Skeletal muscle tissue (tissue), 4 donors: Measurements from ENCODE around the gene COLEC12. TPM values are rescaled to one million over a fixed set of nuclear protein-coding genes. Genes with fewer than 3 reads are reported as not detected.
"Not testable (repeated sequence)": the region's sequence is repeated elsewhere in the genome, so short reads cannot be mapped to it uniquely, and the experiment has no call there.

ENCODE experiments used
- H3K27ac ChIP-seq: one replicate; pipeline ENCODE4 v1.7.0; 2013; ENCODE audit warnings: mild to moderate bottlenecking, low read depth, low read length, inconsistent platforms
- H3K27me3 ChIP-seq, 3 donors: one replicate each; pipeline ENCODE4 v1.7.0; 2013; ENCODE audit warnings: low read length in 3 of 3; ENCODE audit not compliant: control insufficient read depth in 3 of 3, insufficient read depth in 3 of 3
- H3K36me3 ChIP-seq, 3 donors: one replicate each; pipeline ENCODE4 v1.7.0; 2013; ENCODE audit warnings: low read length in 3 of 3; ENCODE audit not compliant: control insufficient read depth in 3 of 3, insufficient read depth in 3 of 3
- H3K4me1 ChIP-seq, 3 donors: one replicate each; pipeline ENCODE4 v1.7.0; 2013; ENCODE audit warnings: low read length in 3 of 3, mild to moderate bottlenecking in 3 of 3; ENCODE audit not compliant: control insufficient read depth in 3 of 3, insufficient read depth in 3 of 3
- H3K4me3 ChIP-seq, 3 donors: one replicate each; pipeline ENCODE4 v1.7.0; 2013; ENCODE audit warnings: low read length in 3 of 3
- H3K9ac ChIP-seq, 3 donors: one replicate each; pipeline ENCODE4 v1.7.0; 2013; ENCODE audit warnings: low read length in 3 of 3, mild to moderate bottlenecking in 3 of 3, moderate library complexity in 2 of 3, low read depth in 1 of 3
- H3K9me3 ChIP-seq, 3 donors: one replicate each; pipeline ENCODE4 v1.7.0; 2013; ENCODE audit warnings: low read length in 3 of 3; ENCODE audit not compliant: control insufficient read depth in 3 of 3
- total RNA-seq: library from RNA; depleted of rRNA; stranded (reverse); fragments of >200 nt; gene quantifications from one replicate; pipeline ENCODE4 v1.2.3, GENCODE V29; 2014
- donor health status: Osteomylitis.

COLEC12 gene
- total RNA-seq, 1 donor from 2014 or later, result 39.1 TPM

GRCh38 chr18:289970-290369 is 210.5 kb downstream of the COLEC12 start:
- not testable (repeated sequence) for H3K9me3 ChIP-seq, H3K27me3 ChIP-seq, H3K4me3 ChIP-seq, H3K27ac ChIP-seq, H3K9ac ChIP-seq, H3K36me3 ChIP-seq, H3K4me1 ChIP-seq

GRCh38 chr18:289026-289425 is 211.5 kb downstream of the COLEC12 start:
- no peak overlapping the region for H3K4me3 ChIP-seq

GRCh38 chr18:286515-287310 is 213.8 kb downstream of the COLEC12 start:
- Histone ChIP-seq H3K27ac (no peak overlapping the region), H3K36me3 (no peaks in the 10 kb centered on the region), H3K9me3 (no peaks in the 10 kb centered on the region), H3K4me1 (no peaks in the 10 kb centered on the region), H3K27me3 (peaks cover 0 to 3% (median 0%) of the 10 kb centered on the region in 3 donors), H3K4me3 (no peak overlapping the region), H3K9ac (no peak overlapping the region)

More at GRCh38 chr18:289026-289425, 211.5 kb downstream of the COLEC12 start:
- Histone ChIP-seq H3K36me3 (no peaks in the 10 kb centered on the region), H3K27me3 (peaks cover 0 to 3% (median 0%) of the 10 kb centered on the region in 3 donors), H3K4me1 (no peaks in the 10 kb centered on the region), H3K27ac (no peak overlapping the region), H3K9ac (no peak overlapping the region), H3K9me3 (no peaks in the 10 kb centered on the region)

- H3K9me3 ChIP-seq, result no peaks in the 10 kb centered on the region
- H3K27ac ChIP-seq, result no peak overlapping the region
Measured at GRCh38 chr18:285817-286216, 214.7 kb downstream of the COLEC12 start.

GRCh38 chr18:275486-275885 is 225.0 kb downstream of the COLEC12 start:
- no peak overlapping the region for H3K9ac ChIP-seq
- no peaks in the 10 kb centered on the region for H3K4me1 ChIP-seq
- H3K36me3 ChIP-seq, result no peaks in the 10 kb centered on the region
- no peak overlapping the region for H3K4me3 ChIP-seq
- peaks cover 0 to 3% (median 0%) of the 10 kb centered on the region in 3 donors for H3K9me3 ChIP-seq
- H3K27me3 ChIP-seq, result no peaks in the 10 kb centered on the region
- no peak overlapping the region for H3K27ac ChIP-seq

More at GRCh38 chr18:285817-286216, 214.7 kb downstream of the COLEC12 start:
- Histone ChIP-seq H3K36me3 (no peaks in the 10 kb centered on the region), H3K9ac (no peak overlapping the region), H3K4me3 (no peak overlapping the region), H3K27me3 (peaks cover 0 to 3% (median 0%) of the 10 kb centered on the region in 3 donors), H3K4me1 (no peaks in the 10 kb centered on the region)

GRCh38 chr18:274313-274712 is 226.2 kb downstream of the COLEC12 start:
- H3K27ac ChIP-seq, result no peak overlapping the region
- H3K27me3 ChIP-seq, result no peaks in the 10 kb centered on the region

GRCh38 chr18:273525-273924 is 227.0 kb downstream of the COLEC12 start:
- Histone ChIP-seq H3K36me3 (no peaks in the 10 kb centered on the region), H3K4me3 (no peak overlapping the region), H3K27me3 (no peaks in the 10 kb centered on the region), H3K4me1 (peaks cover 5 to 8% (median 6%) of the 10 kb centered on the region in 3 donors), H3K27ac (no peak overlapping the region), H3K9ac (no peak overlapping the region), H3K9me3 (peaks cover 0 to 2% (median 0%) of the 10 kb centered on the region in 3 donors)

More at GRCh38 chr18:274313-274712, 226.2 kb downstream of the COLEC12 start:
- H3K4me1 ChIP-seq, result peaks cover 0 to under 1% (median 0%) of the 10 kb centered on the region in 3 donors
- no peak overlapping the region for H3K4me3 ChIP-seq
- no peak overlapping the region for H3K9ac ChIP-seq
- peaks cover 0 to 3% (median 0%) of the 10 kb centered on the region in 3 donors for H3K9me3 ChIP-seq
- no peaks in the 10 kb centered on the region for H3K36me3 ChIP-seq

- no peak overlapping the region for H3K4me3 ChIP-seq
- H3K9me3 ChIP-seq, result no peaks in the 10 kb centered on the region
- no peaks in the 10 kb centered on the region for H3K27me3 ChIP-seq
- peaks cover 5 to 12% (median 6%) of the 10 kb centered on the region in 3 donors for H3K4me1 ChIP-seq
- no peak overlapping the region for H3K9ac ChIP-seq
- H3K27ac ChIP-seq, result no peak overlapping the region
- H3K36me3 ChIP-seq, result no peaks in the 10 kb centered on the region
Measured at GRCh38 chr18:272650-273049, 227.9 kb downstream of the COLEC12 start.

- Histone ChIP-seq H3K27me3 (no peaks in the 10 kb centered on the region), H3K4me1 (peaks cover 5 to 19% (median 14%) of the 10 kb centered on the region in 3 donors), H3K4me3 (no peak overlapping the region), H3K27ac (no peak overlapping the region), H3K9me3 (no peaks in the 10 kb centered on the region), H3K36me3 (peaks cover 3 to 4% (median 4%) of the 10 kb centered on the region in 3 donors), H3K9ac (no peak overlapping the region)
Measured at GRCh38 chr18:269480-270095, 230.9 kb downstream of the COLEC12 start.
